ENCODE data around the gene PARD6G.
A peak's percentile ranks its signal among the peaks of the same experiment; 100 is the strongest.

Gene PARD6G

GRCh38 chr18:80143881-80144280 lies 103.4 kb downstream of the PARD6G start:
- no peak for DNase-seq

GRCh38 chr18:80140455-80140985 lies 106.8 kb downstream of the PARD6G start:
- no peak for DNase-seq

GRCh38 chr18:80137976-80138375 lies 109.3 kb downstream of the PARD6G start:
- DNase-seq: no peak

GRCh38 chr18:80137137-80137536 lies 110.2 kb downstream of the PARD6G start:
- DNase-seq: no peak

GRCh38 chr18:80136679-80137078 lies 110.6 kb downstream of the PARD6G start:
- DNase-seq: no peak

GRCh38 chr18:80135136-80135535 lies 112.2 kb downstream of the PARD6G start:
- DNase-seq: no peak

GRCh38 chr18:80133124-80133523 lies 114.2 kb downstream of the PARD6G start:
- DNase-seq: no peak

GRCh38 chr18:80132180-80132812 lies 115.0 kb downstream of the PARD6G start:
- no peak for DNase-seq

- DNase-seq: no peak
These were observed 116.8 kb downstream of the PARD6G start for GRCh38 chr18:80130555-80130954.

- DNase-seq: no peak
These were observed 117.5 kb downstream of the PARD6G start for GRCh38 chr18:80129672-80130367.

GRCh38 chr18:80127635-80128034 lies 119.7 kb downstream of the PARD6G start:
- no peak for DNase-seq

GRCh38 chr18:80126797-80127196 lies 120.5 kb downstream of the PARD6G start:
- DNase-seq: no peak

GRCh38 chr18:80124131-80124530 lies 123.2 kb downstream of the PARD6G start:
- no peak for DNase-seq

GRCh38 chr18:80120932-80121331 lies 126.4 kb downstream of the PARD6G start:
- DNase-seq: no peak

- DNase-seq: no peak
These were observed 128.2 kb downstream of the PARD6G start for GRCh38 chr18:80119111-80119510.

- DNase-seq: no peak
These were observed 132.3 kb downstream of the PARD6G start for GRCh38 chr18:80115035-80115434.

- DNase-seq: no peak
These were observed 134.6 kb downstream of the PARD6G start for GRCh38 chr18:80112624-80113248.

- DNase-seq: peak in 1 of 2 experiments; percentile 49
These were observed 137.6 kb downstream of the PARD6G start for GRCh38 chr18:80109676-80110078.

GRCh38 chr18:80108739-80109675 lies 138.3 kb downstream of the PARD6G start, which contains the start of gene ADNP2:
ADNP2 (plus strand) TSS chr18:80109262; CDS start chr18:80117543, 8,281 bp downstream.
- peak; percentile 86 to 90 for DNase-seq

GRCh38 chr18:80108121-80108536 lies 139.2 kb downstream of the PARD6G start:
- DNase-seq: no peak

GRCh38 chr18:80107426-80107825 lies 139.9 kb downstream of the PARD6G start:
- no peak for DNase-seq

Measured in NCI-H526 (cell line).